ENCODE results near the gene ABHD8. TPM values are rescaled to one million over a fixed set of nuclear protein-coding genes. Genes with fewer than 3 reads are reported as not detected.

Gene ABHD8
- total RNA-seq, 2 donors from 2014 or later: 20.1 to 21.6 TPM

DNA sequence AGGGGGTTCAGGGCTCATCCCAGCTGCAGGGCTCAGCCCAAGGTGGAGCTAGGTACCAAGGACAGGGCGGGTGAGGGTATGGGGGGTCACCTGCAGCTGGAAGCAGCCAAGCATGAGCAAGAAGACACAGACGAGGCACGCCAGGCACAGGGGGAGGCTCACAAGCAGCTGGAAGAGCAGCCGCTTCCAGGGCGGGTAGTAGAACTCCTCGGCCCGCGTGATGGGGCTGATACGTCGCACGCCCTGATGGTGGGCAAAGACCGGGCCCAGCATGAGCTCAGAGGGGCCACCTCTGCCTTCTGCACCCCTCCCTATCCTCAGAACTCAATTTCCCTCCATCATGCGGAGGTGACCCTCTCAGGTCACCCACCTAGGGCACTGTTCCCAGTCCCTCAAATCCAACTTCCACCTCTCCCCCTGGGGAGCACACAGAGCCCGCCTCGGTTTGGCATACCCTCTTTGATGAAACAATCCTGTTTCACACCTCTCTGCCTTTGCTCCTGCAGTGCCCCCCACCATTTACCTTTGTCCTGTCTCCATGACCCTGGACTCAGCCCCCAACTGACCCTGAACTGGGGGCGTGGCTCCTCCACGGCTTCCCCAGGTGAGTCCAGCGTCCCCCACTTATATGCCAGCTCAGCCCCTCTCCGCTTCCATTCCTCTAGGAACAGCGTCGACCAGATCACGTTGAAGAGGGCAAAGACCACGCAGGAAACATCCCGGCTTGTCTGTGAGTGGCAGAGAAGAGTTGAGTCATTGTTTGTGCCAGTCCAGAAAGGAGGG lies 27.2 kb upstream of the ABHD8 start:
- intact Hi-C loops (cut with DNase I): no loop called here
- Histone ChIP-seq H3K9me3 (no peaks in the 10 kb centered on the region), H3K27ac (no peak overlapping the region), H3K4me3 (no peak overlapping the region), H3K27me3 (replicated peaks; ENCODE audit: insufficient read depth) (no peaks in the 10 kb centered on the region), H3K36me3 (no peaks in the 10 kb centered on the region), H3K4me1 (replicated peaks) (peaks cover 14% of the 10 kb centered on the region)
- WGBS: 93% methylated on average over 23 of the region's 24 CpGs
- DNase-seq (ENCODE audit: low spot score): no peak
- TF ChIP-seq, protein P1, sequence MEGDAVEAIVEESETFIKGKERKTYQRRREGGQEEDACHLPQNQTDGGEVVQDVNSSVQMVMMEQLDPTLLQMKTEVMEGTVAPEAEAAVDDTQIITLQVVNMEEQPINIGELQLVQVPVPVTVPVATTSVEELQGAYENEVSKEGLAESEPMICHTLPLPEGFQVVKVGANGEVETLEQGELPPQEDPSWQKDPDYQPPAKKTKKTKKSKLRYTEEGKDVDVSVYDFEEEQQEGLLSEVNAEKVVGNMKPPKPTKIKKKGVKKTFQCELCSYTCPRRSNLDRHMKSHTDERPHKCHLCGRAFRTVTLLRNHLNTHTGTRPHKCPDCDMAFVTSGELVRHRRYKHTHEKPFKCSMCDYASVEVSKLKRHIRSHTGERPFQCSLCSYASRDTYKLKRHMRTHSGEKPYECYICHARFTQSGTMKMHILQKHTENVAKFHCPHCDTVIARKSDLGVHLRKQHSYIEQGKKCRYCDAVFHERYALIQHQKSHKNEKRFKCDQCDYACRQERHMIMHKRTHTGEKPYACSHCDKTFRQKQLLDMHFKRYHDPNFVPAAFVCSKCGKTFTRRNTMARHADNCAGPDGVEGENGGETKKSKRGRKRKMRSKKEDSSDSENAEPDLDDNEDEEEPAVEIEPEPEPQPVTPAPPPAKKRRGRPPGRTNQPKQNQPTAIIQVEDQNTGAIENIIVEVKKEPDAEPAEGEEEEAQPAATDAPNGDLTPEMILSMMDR (IDR thresholded peaks at IDR 0.05): no peak
- TF ChIP-seq POLR2A (IDR thresholded peaks at IDR 0.05) (no peak), POLR2AphosphoS5 (IDR thresholded peaks at IDR 0.05) (no peak)

DNA sequence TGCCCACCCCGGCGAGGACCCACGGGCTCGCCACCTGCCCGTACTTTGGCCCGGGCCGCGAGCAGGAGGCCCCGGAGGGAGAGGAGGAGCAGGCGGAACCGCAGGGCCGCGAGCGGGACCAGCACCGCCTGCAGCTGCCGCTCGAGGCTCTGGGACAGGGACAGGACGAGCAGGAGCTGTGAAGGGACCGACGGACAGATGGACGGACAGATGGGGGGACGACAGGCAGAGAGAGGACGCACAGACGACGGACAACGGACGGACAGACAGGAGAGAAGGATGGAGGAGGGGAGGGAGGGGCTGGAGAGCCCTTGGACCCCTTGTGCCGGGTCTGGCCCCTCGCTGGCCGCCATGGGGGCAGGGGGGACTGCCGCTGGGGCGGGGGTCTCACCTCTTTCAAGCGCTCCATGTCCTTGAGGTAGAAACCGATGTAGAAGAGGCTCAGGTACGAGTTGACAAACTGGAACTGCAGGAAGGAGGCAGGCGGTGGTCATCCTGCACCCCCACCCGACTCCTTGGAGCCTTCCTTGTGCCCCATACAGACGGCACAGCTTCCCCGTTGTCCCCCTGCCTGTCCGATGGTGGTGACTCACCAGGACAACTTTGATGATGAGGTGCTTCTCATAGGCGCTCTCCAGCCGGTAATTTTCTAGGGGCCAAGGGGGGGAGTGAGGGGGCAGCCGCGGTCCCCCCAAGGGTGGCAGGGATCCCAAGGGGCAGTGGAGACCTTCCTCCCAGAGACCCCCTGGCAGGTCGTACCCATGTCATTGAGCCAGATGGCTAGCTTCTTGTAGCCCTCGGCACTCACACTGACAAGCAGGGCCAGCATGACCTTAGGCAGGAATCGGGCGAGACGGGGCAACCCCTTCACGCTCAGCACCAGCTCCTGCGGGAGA lies 26.4 kb upstream of the ABHD8 start:
- intact Hi-C loops (cut with DNase I): no loop called here

DNA sequence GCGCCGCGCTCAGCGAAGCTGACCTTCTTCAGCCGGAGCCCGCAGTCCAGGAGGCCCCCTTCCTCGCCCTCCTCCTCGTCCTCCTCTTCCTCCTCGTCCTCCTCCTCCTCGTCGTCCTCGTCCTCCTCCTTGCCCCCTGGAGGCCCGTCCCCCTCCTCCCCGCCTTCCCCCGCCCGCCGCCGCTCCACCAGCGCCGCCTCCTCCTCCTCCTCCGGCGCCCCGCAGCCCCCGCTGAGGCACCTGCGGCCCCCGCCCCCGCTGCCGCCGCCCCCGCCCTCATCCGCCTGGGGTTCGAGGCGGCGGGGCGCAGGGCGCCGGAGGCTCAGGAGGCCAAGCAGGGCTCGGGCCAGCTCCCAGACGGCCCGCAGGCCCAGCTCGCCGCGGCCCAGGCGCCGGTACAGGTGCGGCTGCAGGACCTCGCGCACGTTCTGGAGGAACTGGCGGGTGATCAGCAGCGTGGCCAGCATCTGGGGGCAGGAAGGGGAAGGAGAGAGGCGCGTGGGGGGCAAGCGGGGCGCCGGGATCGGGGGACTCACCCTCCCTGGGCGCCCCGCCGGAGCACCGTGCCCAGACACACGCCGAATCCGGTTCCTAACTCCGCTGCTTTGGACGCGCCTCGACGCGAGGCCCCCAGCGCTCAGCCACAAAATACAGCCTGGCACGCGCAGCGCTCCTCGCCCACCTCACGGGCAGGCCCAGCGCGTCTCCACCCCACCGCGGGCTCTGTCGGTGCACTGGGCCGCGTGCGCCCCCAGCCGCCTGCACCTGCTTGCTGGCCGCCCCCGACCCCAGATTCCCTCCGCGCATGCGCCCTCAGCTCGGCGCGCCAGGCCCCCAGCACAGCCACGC lies 25.5 kb upstream of the ABHD8 start:
- 21% methylated on average over 57 of the region's 94 CpGs for WGBS
- no peaks in the 10 kb centered on the region for H3K9me3 ChIP-seq
- peak overlapping the region; percentile 81 to 91 for H3K27ac ChIP-seq
- no peak for DNase-seq (ENCODE audit: low spot score)
- no peaks in the 10 kb centered on the region for H3K27me3 ChIP-seq (replicated peaks; ENCODE audit: insufficient read depth)
- intact Hi-C loops (cut with DNase I): no loop called here
- TF ChIP-seq, protein P1 (IDR thresholded peaks at IDR 0.05): no peak
- TF ChIP-seq POLR2A (IDR thresholded peaks at IDR 0.05) (no peak), POLR2AphosphoS5 (IDR thresholded peaks at IDR 0.05) (no peak)
- H3K4me1 ChIP-seq (replicated peaks): peaks cover 9% of the 10 kb centered on the region
- H3K4me3 ChIP-seq: peak overlapping the region; percentile 26 to 40
- no peaks in the 10 kb centered on the region for H3K36me3 ChIP-seq

More for the DNA sequence above, 26.4 kb upstream of the ABHD8 start:
- WGBS: 63% methylated on average over 47 of the region's 51 CpGs
- no peak overlapping the region for H3K4me3 ChIP-seq
- no peaks in the 10 kb centered on the region for H3K36me3 ChIP-seq
- H3K4me1 ChIP-seq (replicated peaks): peaks cover 9% of the 10 kb centered on the region
- no peak for DNase-seq (ENCODE audit: low spot score)
- H3K9me3 ChIP-seq: no peaks in the 10 kb centered on the region
- H3K27ac ChIP-seq: no peak overlapping the region
- no peak for TF ChIP-seq POLR2AphosphoS5 (IDR thresholded peaks at IDR 0.05)
- no peak for TF ChIP-seq POLR2A (IDR thresholded peaks at IDR 0.05)
- TF ChIP-seq, protein P1 (IDR thresholded peaks at IDR 0.05): no peak
- no peaks in the 10 kb centered on the region for H3K27me3 ChIP-seq (replicated peaks; ENCODE audit: insufficient read depth)

DNA sequence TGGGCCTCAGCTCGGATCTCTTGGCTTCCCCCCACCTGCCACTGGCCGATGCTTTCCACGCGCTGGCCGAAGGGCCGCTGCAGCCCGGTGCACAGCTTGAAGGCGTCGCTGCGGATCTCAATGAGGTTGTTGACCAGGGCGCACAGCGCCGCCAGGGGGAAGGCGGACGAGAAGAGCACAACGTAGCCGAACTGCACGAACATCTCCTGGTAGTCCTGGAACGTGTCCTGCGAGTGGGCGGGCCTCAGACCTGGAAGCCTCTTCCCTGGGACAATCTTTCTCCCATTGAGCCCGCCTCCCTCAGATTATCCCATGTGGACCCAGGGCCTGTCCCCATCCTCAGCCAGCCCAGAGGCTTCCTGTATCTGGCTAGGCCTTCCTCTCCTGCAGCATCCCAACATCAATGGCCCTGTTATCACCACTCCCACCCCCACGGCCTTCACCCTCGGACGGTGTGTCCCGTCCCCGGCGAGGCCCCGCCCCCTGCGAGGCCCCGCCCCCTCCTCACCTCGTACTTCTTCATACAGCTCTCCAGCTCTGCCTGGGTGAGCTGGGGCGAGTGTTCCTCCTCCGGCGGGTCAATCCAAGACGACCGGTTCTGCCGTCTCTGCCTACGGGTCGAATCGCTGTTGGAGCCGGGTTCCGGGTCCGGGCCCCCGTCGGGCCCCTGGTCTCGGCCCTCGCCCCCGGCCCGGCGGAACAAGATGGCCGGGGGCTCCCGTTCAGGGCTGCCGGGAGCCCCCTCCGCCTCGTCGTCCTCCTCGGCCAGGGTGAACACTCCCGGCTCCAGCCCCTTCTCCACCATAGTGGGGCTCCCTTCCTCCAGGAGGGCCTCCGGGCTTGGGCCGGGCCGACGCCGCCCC lies 24.7 kb upstream of the ABHD8 start:
- Histone ChIP-seq H3K36me3 (no peaks in the 10 kb centered on the region), H3K9me3 (no peaks in the 10 kb centered on the region), H3K27ac (peak overlapping the region; percentile 81 to 91), H3K4me1 (replicated peaks) (peaks cover 9% of the 10 kb centered on the region), H3K4me3 (peak overlapping the region; percentile 26 to 40), H3K27me3 (replicated peaks; ENCODE audit: insufficient read depth) (no peaks in the 10 kb centered on the region)
- 23% methylated on average over 62 of the region's 64 CpGs for WGBS
- peak; percentile 90 for DNase-seq (ENCODE audit: low spot score)
- intact Hi-C loops (cut with DNase I): no loop called here
- TF ChIP-seq POLR2A (IDR thresholded peaks at IDR 0.05) (peak; percentile 18), POLR2AphosphoS5 (IDR thresholded peaks at IDR 0.05) (peak; percentile 63)
- TF ChIP-seq, protein P1 (IDR thresholded peaks at IDR 0.05): peak; percentile 28 to 77 (median 55)
